ENCODE results near the gene HOXA6.

GRCh38 chr7:27194686-27195379, 47.3 kb upstream of the HOXA6 start:
- no peak for TF ChIP-seq CTCF (conservative IDR thresholded peaks at IDR 0.05; ENCODE audit: low read depth, low read length)
- no peak for TF ChIP-seq POLR2A (IDR thresholded peaks at IDR 0.05; ENCODE audit: low read depth, low read length)
- TF ChIP-seq RAD21 (IDR thresholded peaks at IDR 0.05; ENCODE audit: low read length) = no peak
- TF ChIP-seq SMC3 (IDR thresholded peaks at IDR 0.05; ENCODE audit: low read depth, low read length) = no peak
- TF ChIP-seq RFX5 (IDR thresholded peaks at IDR 0.05; ENCODE audit: low read depth, low read length) = no peak
- no peak for TF ChIP-seq BHLHE40 (IDR thresholded peaks at IDR 0.05; ENCODE audit: low read depth, low read length)
- TF ChIP-seq MAFK (IDR thresholded peaks at IDR 0.05; ENCODE audit: low read depth, low read length) = no peak
- TF ChIP-seq ELK1 (IDR thresholded peaks at IDR 0.05; ENCODE audit: borderline replicate concordance, low read depth, low read length) = no peak
